K562 (cell line): ENCODE measurements around the gene GYG1. TPM values are rescaled to one million over a fixed set of nuclear protein-coding genes. Genes with fewer than 3 reads are reported as not detected.

Experiments
- ATAC-seq: fragments of 200-7000 bp; cut with Tn5 transposase; 3 replicates; pipeline ENCODE4 v1.9.1; 2020; ENCODE audit warnings: moderate library complexity
- Bru-seq: library from RNA; stranded (reverse); fragments of 400-500 nt; gene quantifications from one replicate; lab custom pipeline; 2021; lab: Mats Ljungman, UMichigan
- BruChase-seq, 2 experiments: library from RNA; stranded (reverse); fragments of 400-500 nt; gene quantifications; one replicate each; lab custom pipeline; 2021; lab: Mats Ljungman, UMichigan
- BruUV-seq: library from RNA; stranded (reverse); fragments of 400-500 nt; replicated peaks from 2 replicates; lab custom pipeline; 2021; lab: Mats Ljungman, UMichigan
- CTCF ChIA-PET: fragments of 300-600 bp; formaldehyde crosslinking; extraction: SDS; loops from one replicate; lab custom pipeline; 2021; ENCODE audit warnings: low intra/inter-chr PET ratio; lab: Yijun Ruan, JAX
- POLR2A ChIA-PET: fragments of 300-600, 350-650 bp; sonication (Branson Sonifier 250); formaldehyde crosslinking; extraction: SDS; loops from one replicate; lab custom pipeline; 2021; ENCODE audit warnings: antibody characterized with exemption, inconsistent platforms; lab: Yijun Ruan, JAX
- DNase-seq, 4 experiments: peaks; one replicate each; pipeline versions ENCODE4 v3.0.0 to v3.0.0-alpha.2; 2011 to 2018; ENCODE audit warnings: low spot score in 3 of 4, mixed read lengths in 3 of 4; ENCODE audit errors: extremely low read depth in 1 of 4
- FAIRE-seq: peaks from 2 replicates; lab custom pipeline; 2011; peaks lifted over from hg19 to GRCh38; lab: Jason Lieb, UNC
- H2AFZ ChIP-seq: 2 replicates; pipeline ENCODE4 v1.6.0; 2011; ENCODE audit warnings: low read depth, low read length, control low read depth, inconsistent platforms
- H3K27ac ChIP-seq: fragments of 200-600 bp; 3 replicates; pipeline ENCODE4 v1.8.0; 2011; ENCODE audit warnings: low read depth, mild to moderate bottlenecking, control low read depth, inconsistent platforms, low read length, moderate library complexity, mixed read lengths; ENCODE audit errors: extremely low read depth
- H3K27me3 ChIP-seq, 2 experiments: fragments of 300-600 bp in 1 of 2; 2 replicates in 1 of 2; 3 replicates in 1 of 2; pipeline versions ENCODE4 v1.6.0 to v1.8.0; 2011; ENCODE audit warnings: inconsistent platforms in 2 of 2, low read length in 2 of 2, mild to moderate bottlenecking in 1 of 2, mixed read lengths in 1 of 2, moderate library complexity in 1 of 2; ENCODE audit not compliant: control insufficient read depth in 2 of 2, insufficient read depth in 2 of 2
- H3K36me3 ChIP-seq: fragments of 300-600 bp; 3 replicates; pipeline ENCODE4 v1.8.0; 2011; ENCODE audit warnings: mild to moderate bottlenecking, low read length, inconsistent platforms; ENCODE audit not compliant: control insufficient read depth, insufficient read depth
- H3K4me1 ChIP-seq, 2 experiments: fragments of 200-600 bp in 1 of 2; replicated peaks in 1 of 2; 2 replicates in 1 of 2; 3 replicates in 1 of 2; pipeline versions ENCODE4 v1.5.1 to v1.8.0; 2011; ENCODE audit warnings: inconsistent platforms in 2 of 2, low read length in 2 of 2, mild to moderate bottlenecking in 1 of 2, mixed read lengths in 1 of 2, moderate library complexity in 1 of 2; ENCODE audit not compliant: control insufficient read depth in 2 of 2, insufficient read depth in 2 of 2
- H3K4me2 ChIP-seq: 2 replicates; pipeline ENCODE4 v1.6.1; 2011; ENCODE audit warnings: low read length, control low read depth, inconsistent platforms, mixed read lengths; ENCODE audit not compliant: insufficient read depth
- H3K4me3 ChIP-seq: fragments of 200-600 bp; sonication (generic), shearing (Covaris generic); 2 replicates; pipeline ENCODE4 v1.5.1; 2016; ENCODE audit warnings: control low read depth, inconsistent platforms
- H3K79me2 ChIP-seq: fragments of 200-600 bp; 3 replicates; pipeline ENCODE4 v1.8.0; 2011; ENCODE audit warnings: low read length, inconsistent platforms; ENCODE audit not compliant: control insufficient read depth, insufficient read depth
- H3K9ac ChIP-seq, 2 experiments: 2 replicates each; pipeline versions ENCODE4 v1.6.0 to v1.6.1; 2011; ENCODE audit warnings: low read depth in 2 of 2, low read length in 2 of 2, control low read depth in 1 of 2, inconsistent platforms in 1 of 2, mild to moderate bottlenecking in 1 of 2, mixed read lengths in 1 of 2; ENCODE audit not compliant: insufficient read depth in 1 of 2
- H3K9me1 ChIP-seq: one replicate; pipeline ENCODE4 v1.6.0; 2011; ENCODE audit warnings: inconsistent platforms, mild to moderate bottlenecking, low read length, moderate library complexity; ENCODE audit not compliant: control insufficient read depth, insufficient read depth
- H3K9me3 ChIP-seq: replicated peaks from 2 replicates; pipeline ENCODE4 v1.5.1; 2011; ENCODE audit warnings: low read depth, low read length, inconsistent platforms; ENCODE audit not compliant: control insufficient read depth, insufficient read depth
- H4K20me1 ChIP-seq: replicated peaks from 2 replicates; pipeline ENCODE4 v1.6.1; 2011; ENCODE audit warnings: low read length, inconsistent platforms, mixed read lengths; ENCODE audit not compliant: control insufficient read depth, insufficient read depth
- CHCHD3 ChIP-seq: fragments of 250-450 bp; sonication (Bioruptor Pico); IDR thresholded peaks from 2 replicates; pipeline ENCODE4 v2.1.2; 2022; ENCODE audit warnings: mild to moderate bottlenecking
- PHTF2 ChIP-seq: fragments of 250-450 bp; sonication (Bioruptor Pico); IDR thresholded peaks from 2 replicates; pipeline ENCODE4 v1.5.0; 2021; ENCODE audit warnings: mild to moderate bottlenecking
- REST ChIP-seq, 2 experiments: fragments of 450-650 bp; formaldehyde crosslinking in 1 of 2; IDR thresholded peaks; 2 replicates each; pipeline versions ENCODE4 v1.4.0 to v1.6.1; 2014 to 2020; ENCODE audit warnings: mild to moderate bottlenecking in 2 of 2, borderline replicate concordance in 1 of 2, low read depth in 1 of 2
- WGBS: fragments of 100-300 bp; shearing (Covaris generic); methylation state at CpG from one replicate; pipeline ENCODE4 v1.1.6; 2016; ENCODE audit warnings: low coverage, mixed read lengths; ENCODE audit not compliant: insufficient coverage; ENCODE audit errors: missing lambda C conversion rate; 5-methylcytosine and 5-hydroxymethylcytosine counted together
- in situ Hi-C: fragments of 300-500 bp; cut with MboI; formaldehyde crosslinking; loops from 4 replicates; pipeline ENCODE4 v1.15.0; 2018; ENCODE audit warnings: inconsistent platforms, mixed read lengths
- intact Hi-C: fragments of 100-400 bp; cut with micrococcal nuclease; formaldehyde crosslinking; loops from 2 replicates; pipeline ENCODE4 v1.14.2; 2022
- long read RNA-seq, 3 experiments: library from polyadenylated mRNA in 2 of 3; library from RNA in 1 of 3; unstranded in 2 of 3; stranded (forward) in 1 of 3; transcript quantifications; one replicate each; pipeline ENCODE4 v2.0.0, GENCODE V29; 2019 to 2022
- polyA minus RNA-seq, 3 experiments: library from RNA; depleted of rRNA, polyadenylated mRNA; stranded (reverse); fragments of >200 nt; gene quantifications; 2 replicates each; pipeline ENCODE4 v1.2.3, GENCODE V29; 2011
- polyA plus RNA-seq, 8 experiments: library from polyadenylated mRNA; depleted of rRNA in 4 of 8; stranded (reverse) in 5 of 8; unstranded in 3 of 8; fragments of >200 nt; fragmentation: Nextera tagmentation in 2 of 8; fragmentation: Illumina TruSeq in 1 of 8; extraction: Ambion mirVana in 2 of 8; extraction: Trizol in 1 of 8; gene quantifications; 2 replicates each; pipeline versions ENCODE4 v1.2.1 to v1.2.3, GENCODE V29; 2011 to 2014; ENCODE audit warnings: inconsistent platforms in 1 of 8, missing spikeins in 1 of 8
- total RNA-seq, 7 experiments: library from RNA; depleted of rRNA in 6 of 7; stranded (reverse); fragments of >200 nt in 6 of 7; fragmentation: Illumina TruSeq in 2 of 7; extraction: Trizol in 2 of 7; gene quantifications; 2 replicates each; pipeline versions ENCODE4 v1.2.1 to v1.2.3, GENCODE V29; 2011 to 2021; ENCODE audit warnings: low replicate concordance in 1 of 7

GYG1 gene
- 7.8 and 12.5 TPM in 2 replicates for total RNA-seq (2011; cell fraction: chromatin; rRNA removed; ENCODE audit: low replicate concordance)
- 7.5 and 10.7 TPM in 2 replicates for total RNA-seq (2011; cell fraction: nucleolus; rRNA removed)
- 10.3 and 13.1 TPM in 2 replicates for total RNA-seq (2011; cell fraction: nucleoplasm; rRNA removed)
- total RNA-seq (2014; rRNA removed) (15.1 and 15.7 TPM in 2 replicates), total RNA-seq (2014; rRNA removed; fragmentation: Illumina TruSeq; extraction: Trizol) (26.1 and 29.5 TPM in 2 replicates), total RNA-seq (2015; rRNA removed; fragmentation: Illumina TruSeq; extraction: Trizol) (19.5 and 20.8 TPM in 2 replicates), total RNA-seq (2021) (24.6 and 26.6 TPM in 2 replicates), polyA plus RNA-seq (2011; rRNA removed) (17.9 and 24.3 TPM in 2 replicates), polyA plus RNA-seq (2014; fragmentation: Illumina TruSeq; extraction: Trizol) (28.6 and 28.7 TPM in 2 replicates), polyA plus RNA-seq (2014; fragmentation: Nextera tagmentation; extraction: Ambion mirVana) (10 to 100 TPM; 27.7 to 38.4 TPM), polyA plus RNA-seq (2014; rRNA removed) (14.5 and 14.6 TPM in 2 replicates), polyA minus RNA-seq (2011; rRNA and poly(A)+ RNA removed) (24.2 and 25.9 TPM in 2 replicates), Bru-seq, nascent RNA (percentile 68 among the genes with signal in this experiment), BruChase-seq, experiment 1, labeled RNA remaining after a 2-hour chase (percentile 55 among the genes with signal in this experiment), BruChase-seq, experiment 2, labeled RNA remaining after a 6-hour chase (percentile 54 among the genes with signal in this experiment)
- polyA plus RNA-seq (2011; cell fraction: cytosol; rRNA removed) = 13.6 and 13.7 TPM in 2 replicates
- 10.6 and 11.9 TPM in 2 replicates for polyA plus RNA-seq (2011; cell fraction: nucleus; rRNA removed)
- polyA plus RNA-seq (2012) = 26.7 and 33.6 TPM in 2 replicates
- 20.3 and 24.0 TPM in 2 replicates for polyA minus RNA-seq (2011; cell fraction: cytosol; rRNA and poly(A)+ RNA removed)
- 15.1 and 16.0 TPM in 2 replicates for polyA minus RNA-seq (2011; cell fraction: nucleus; rRNA and poly(A)+ RNA removed)
- long read RNA-seq, experiment 1, transcript GYG1-201 (7 exons, 1,890 nt) = major isoform, 131 of 157 reads
- long read RNA-seq, experiment 1, transcript GYG1-210 (6 exons, 1,563 nt) = minor isoform, 8 of 157 reads
- long read RNA-seq, experiment 1, partial matches to known transcripts = 8 of 157 reads
- long read RNA-seq, experiment 1, other reads (novel, unspliced or antisense) = 10 of 157 reads
- long read RNA-seq, experiment 2, transcript GYG1-201 (7 exons, 1,890 nt) = major isoform, 26 of 44 reads
- long read RNA-seq, experiment 2, partial matches to known transcripts = 3 of 44 reads
- long read RNA-seq, experiment 2, other reads (novel, unspliced or antisense) = 13 of 44 reads
- long read RNA-seq, experiment 3, transcript GYG1-210 (6 exons, 1,563 nt) = minor isoform, 6 of 78 reads
- long read RNA-seq, experiment 3, transcript GYG1-201 (7 exons, 1,890 nt) = major isoform, 65 of 78 reads
- long read RNA-seq, experiment 3, partial matches to known transcripts = 4 of 78 reads
- long read RNA-seq, experiment 3, other reads (novel, unspliced or antisense) = 3 of 78 reads

- peak within 1 kb of the TSS; percentile 68 for H3K4me2 ChIP-seq
- under 1% methylated on average over 52 of the region's 91 CpGs for WGBS
- in situ Hi-C loops (no loop called here), intact Hi-C loops (loop anchor here (5.0 kb wide), 1 partner anchor 96 kb away; the partner anchor contains the start of gene HLTF)
- peak within 1 kb of the TSS; percentile 61 to 94 for H3K9ac ChIP-seq
- peaks cover 7% of the 10 kb centered on the region; the same call in 2 of the 3 replicates for H3K79me2 ChIP-seq
- ATAC-seq = peak; percentile 95
- H3K4me3 ChIP-seq = peak within 1 kb of the TSS; percentile 86
- no peaks in the 10 kb centered on the region for H3K9me3 ChIP-seq
- H4K20me1 ChIP-seq = no peaks in the 10 kb centered on the region
- no TSS peak for BruUV-seq
- H3K9me1 ChIP-seq = no peaks in the 10 kb centered on the region
- ChIA-PET CTCF (interaction anchor here (1.5 kb wide), 1 partner anchor 281 kb away, joined by 6 read pairs; no protein-coding TSS in a partner anchor), POLR2A (interaction anchor here (0.7 to 2.0 kb wide), 7 partner anchors 9 to 95 kb away, joined by 3 to 7 read pairs (median 3); no protein-coding TSS in a partner anchor)
- peak; percentile 85 to 90 (median 88) for DNase-seq
- H3K36me3 ChIP-seq = peaks cover 17% of the 10 kb centered on the region; the same call in 2 of the 3 replicates
- H3K27me3 ChIP-seq = peaks cover 4 to 8% of the 10 kb centered on the region in 2 experiments; a peak in 3 of 5 replicates
- peak; percentile 29 for FAIRE-seq
- H3K4me1 ChIP-seq = peaks cover 6 to 13% of the 10 kb centered on the region in 2 experiments; a peak in 4 of 5 replicates
- H3K27ac ChIP-seq = peak within 1 kb of the TSS; percentile 67
- peak within 1 kb of the TSS; percentile 95 for H2AFZ ChIP-seq
- TF ChIP-seq REST (IDR thresholded peaks at IDR 0.05; ENCODE audit: borderline replicate concordance) = peak; percentile 57
- no peak for TF ChIP-seq REST (CRISPR knock-in tag; IDR thresholded peaks at IDR 0.05; ENCODE audit: low read depth)
- TF ChIP-seq PHTF2 = no peak
- TF ChIP-seq CHCHD3 = no peak
Observed at GRCh38 chr3:148991219-148992026, at the start of gene GYG1. TSS of gene GYG1 (plus strand) at chr3:148991540. CDS start at chr3:148991641, 101 bp downstream.
